Glomerular visceral epithelial cell (primary cell): ENCODE data around the gene AFAP1.

Source experiments
- DNase-seq: peaks from one replicate; pipeline ENCODE4 v3.0.0-alpha.2; 2016; ENCODE audit errors: extremely low spot score

Gene AFAP1

DNA sequence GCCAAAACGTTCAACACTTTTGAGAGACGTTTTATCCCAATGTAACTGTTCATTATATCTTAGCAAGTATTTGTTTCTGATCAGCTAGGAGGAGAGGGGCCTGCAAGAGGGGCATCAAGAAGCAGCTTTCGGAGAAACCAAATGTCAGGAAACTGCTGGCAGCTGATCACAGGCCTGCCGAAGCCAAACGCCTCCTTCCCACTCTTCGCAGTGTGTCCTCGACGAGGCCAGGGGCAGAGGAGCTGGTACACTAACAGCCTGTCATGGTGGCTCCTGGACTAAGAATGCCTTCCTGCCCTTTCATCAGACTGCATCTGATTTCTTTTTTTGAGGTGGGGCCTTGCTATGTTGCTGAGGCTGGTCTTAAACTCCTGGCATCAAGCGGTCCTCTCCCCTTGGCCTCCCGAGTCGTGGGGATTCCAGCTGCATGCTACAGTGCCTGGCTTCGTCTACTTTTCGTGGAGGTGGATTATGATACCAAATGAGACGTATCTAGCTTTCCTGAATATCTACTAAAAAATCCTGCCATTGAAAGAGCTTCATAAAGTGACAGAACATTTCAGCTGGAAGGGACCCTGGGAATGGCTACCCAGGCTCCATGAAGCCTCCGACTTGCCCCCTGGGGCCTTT is 134.8 kb downstream of the AFAP1 start:
- no peak for DNase-seq

DNA sequence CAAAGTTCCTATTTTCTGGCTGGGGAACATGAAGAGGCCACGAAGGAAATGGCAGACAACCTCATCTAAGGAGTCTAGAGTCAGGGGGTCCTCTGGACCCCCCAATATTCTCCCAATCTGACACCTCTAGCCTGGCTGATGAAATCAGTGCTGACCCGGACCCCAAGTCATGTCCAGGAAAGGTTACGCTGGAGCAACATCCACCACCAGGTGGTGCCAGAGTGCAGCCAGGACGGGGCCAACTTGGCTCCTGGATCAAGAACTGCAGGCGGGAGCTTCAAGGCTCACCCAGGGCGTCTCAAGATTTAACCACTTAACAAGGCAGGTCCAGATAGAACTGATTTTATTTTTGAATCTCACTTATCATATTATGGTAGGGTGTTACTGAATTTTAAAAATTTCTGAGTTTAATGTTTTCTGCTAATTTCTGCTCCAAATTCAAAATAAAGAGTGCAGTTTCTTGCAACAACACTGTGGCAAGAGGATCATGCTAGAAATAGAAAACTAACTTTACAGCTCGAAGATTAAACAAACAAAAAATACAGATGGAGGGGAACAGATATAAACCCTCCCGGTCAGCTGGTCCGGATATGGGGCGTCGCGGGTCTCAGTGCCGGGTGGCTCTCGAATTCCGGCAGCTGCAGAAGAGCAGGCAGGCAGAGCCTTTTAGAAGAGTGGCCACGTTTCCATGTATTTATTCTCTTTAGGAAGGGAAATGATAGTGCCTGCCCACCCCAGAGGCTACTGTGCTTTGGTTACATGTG is 135.5 kb downstream of the AFAP1 start:
- DNase-seq: peak; percentile 84

DNA sequence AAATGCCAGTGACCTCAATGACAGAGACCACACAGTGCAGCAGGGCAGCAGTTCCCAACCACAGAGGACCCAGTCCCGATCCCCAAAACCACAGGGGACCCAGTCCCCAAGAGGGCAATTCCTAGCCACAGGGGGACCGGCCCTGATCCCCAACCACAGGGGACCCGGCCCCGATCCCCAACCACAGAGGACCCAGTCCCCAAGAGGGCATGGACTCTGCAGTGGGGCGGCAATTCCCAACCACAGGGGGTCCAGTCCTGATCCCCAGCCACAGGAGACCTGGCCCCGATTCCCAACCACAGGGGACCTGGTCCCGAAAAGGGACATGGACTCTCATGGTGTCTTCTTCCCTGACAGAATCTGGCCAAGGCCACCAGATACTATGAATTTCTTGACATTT is 136.3 kb downstream of the AFAP1 start:
- DNase-seq: no peak

DNA sequence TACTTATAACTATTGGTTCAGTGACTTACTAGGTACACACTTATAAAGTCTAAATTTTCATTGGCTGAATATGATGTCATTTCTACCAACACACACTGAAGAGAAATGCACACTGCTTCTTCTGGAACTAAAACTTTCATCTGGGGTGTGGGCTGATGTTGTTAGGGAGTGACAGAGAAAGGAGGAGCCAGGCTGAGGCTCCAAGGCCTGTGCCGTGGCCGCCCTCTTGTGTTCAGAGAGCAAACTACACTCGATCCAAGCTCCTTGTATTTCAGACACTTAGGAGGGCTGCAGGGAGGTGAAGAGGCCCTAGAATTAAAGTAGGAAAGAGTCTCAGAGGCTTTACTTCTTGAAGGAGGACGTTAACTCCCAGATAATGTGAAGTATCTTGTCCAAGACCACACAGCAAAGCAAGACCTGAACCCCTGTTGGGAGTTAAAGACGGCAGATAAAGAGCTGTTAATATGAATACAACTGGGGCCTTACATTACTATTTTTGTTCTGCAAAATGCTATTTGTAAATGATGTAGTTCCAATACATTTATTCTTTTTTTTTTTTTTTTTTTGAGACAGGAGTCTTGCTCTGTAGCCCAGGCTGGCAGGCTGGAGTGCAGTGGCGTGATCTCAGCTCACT is 137.5 kb downstream of the AFAP1 start:
- DNase-seq: peak; percentile 83

DNA sequence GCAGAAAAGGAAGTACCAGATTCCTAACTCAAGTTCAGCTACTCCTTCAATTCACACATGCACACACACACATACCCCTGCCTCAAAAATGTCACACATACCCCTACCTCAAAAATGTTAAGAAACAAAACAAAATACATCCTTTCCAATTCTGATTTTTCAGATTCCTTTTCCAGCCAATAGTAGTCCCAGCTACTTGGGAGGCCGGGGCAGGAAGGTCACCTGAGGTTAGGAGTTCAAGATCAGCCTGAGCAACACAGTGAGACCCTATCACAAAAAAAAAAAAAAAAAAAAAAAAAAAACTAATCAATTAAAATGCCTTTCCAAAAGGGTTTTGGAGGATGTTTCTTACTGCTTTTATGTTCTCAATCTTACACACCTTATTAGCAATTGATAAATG is 138.0 kb downstream of the AFAP1 start:
- DNase-seq: no peak

DNA sequence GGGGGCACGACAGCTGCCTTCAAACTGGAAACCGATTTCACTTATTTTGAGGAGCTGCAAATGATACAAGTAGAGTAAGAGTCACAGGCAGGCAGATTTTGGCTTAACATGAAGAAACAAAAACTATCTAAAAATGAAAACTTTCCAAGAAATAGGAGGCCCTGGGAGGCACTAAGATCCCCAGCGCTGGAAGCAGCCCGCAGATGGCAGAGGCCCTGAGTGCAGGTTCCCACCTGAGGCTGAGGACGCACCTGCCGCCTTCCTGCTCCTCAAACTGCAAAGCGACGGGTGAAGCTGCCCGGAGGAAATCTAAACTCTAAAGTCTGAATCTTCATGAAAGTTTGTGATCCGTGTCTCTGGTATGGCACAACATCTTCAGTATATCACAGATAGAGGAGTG is 138.7 kb downstream of the AFAP1 start:
- no peak for DNase-seq

DNA sequence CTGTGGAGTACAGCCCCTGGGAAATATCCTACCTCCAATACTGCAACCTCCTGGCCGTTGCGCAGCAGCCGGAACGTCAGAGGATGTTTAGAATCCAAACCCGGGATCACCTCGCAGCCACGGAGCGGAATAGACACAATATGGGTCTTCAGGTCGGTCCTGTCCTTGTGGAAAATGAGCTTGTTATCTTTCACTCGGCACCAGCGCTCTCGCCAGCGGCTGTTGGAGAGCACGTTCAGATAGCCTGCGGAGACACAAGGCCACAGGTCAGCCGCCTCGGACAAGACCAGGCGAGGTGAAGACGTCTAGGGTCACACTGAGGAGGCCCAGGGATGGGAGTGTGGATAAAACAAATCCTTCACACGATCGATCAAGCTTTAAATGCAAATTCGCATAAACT is 139.3 kb downstream of the AFAP1 start:
- DNase-seq: no peak

DNA sequence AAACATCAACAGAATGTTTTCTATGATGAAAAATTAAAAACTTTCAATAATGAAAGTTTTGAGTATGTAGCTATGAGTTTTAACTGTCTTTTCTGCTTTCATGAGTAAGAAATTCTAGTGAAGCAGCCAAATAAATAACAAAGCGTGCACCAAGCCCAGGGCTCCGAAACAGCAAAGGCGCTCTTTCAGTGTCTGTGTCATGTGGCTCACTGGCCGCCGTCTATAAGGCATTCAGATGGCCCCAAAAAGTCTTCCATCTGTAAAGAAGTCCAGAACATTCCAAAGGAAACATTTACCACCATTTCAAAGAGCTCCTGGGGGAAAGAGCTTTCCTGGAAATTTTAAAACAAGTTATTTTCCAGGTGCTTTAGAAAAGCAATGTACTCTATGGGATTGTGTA is 139.9 kb downstream of the AFAP1 start:
- DNase-seq: no peak

DNA sequence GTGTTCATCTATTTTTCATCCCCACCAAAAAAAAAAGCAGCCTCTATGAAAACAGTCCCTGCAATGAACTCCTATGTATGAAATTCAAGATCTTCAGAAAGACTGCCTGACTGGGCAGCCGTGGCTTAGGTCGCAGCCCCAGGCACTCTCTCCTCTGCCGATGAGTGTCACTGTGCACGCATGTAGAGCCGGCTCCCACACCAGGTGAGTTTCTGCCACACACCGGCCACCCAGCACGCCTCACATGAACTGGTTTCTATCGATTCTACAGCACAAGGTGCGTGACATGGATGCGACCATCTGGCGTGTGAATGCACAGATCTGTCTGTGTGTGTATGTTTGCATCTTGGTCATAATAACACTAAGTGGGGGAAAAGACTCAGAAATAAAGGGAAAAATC is 140.4 kb downstream of the AFAP1 start:
- DNase-seq: no peak

DNA sequence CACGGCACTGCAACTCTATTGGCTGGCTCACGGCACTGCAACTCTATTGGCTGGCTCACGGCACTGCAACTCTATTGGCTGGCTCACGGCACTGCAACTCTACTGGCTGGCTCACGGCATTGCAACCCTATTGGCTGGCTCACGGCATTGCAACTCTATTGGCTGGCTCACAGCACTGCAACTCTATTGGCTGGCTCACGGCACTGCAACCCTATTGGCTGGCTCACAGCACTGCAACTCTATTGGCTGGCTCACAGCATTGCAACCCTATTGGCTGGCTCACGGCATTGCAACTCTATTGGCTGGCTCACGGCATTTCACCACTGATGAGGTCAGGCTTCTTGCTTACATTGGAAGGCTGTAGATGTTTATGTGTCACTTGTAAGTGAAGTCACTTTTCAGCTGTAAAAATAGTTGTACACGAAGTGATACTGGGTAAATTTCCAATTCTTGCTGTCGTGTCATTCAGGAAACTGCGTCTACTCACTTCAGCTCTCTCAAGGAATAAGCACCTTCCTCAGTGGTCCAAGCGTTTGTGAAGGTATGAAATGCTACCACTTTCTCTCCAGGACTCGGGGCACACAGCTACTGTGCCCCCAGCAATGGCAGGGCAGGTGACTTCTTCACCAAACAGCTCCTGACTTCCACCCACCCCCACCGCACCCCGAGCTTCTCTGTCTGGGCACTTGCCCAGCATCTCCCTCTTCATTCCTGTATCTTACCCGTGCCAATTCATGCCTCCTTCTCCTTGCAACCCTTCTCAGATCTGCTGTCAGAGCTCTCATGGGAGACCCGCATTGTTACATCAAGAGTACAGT is 141.3 kb downstream of the AFAP1 start:
- no peak for DNase-seq

DNA sequence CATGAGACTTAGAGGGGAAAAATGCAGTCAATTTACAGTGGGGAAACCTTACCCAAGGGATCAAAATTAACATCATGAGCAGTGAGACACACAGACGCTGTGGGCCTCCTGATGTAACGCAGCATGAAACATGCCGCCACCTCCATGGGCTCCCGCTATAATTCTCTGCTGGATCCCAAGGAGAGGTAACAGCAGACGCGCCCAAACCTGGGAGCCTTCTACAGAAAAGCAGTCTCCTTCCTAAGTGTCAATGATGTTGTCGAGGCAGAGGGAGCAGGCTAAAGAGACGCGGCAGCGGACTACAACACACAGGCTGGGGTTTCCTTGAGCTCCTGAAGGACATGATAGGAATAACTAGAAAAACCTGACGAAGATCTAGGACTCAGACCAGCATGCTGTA is 142.3 kb downstream of the AFAP1 start:
- DNase-seq: no peak

DNA sequence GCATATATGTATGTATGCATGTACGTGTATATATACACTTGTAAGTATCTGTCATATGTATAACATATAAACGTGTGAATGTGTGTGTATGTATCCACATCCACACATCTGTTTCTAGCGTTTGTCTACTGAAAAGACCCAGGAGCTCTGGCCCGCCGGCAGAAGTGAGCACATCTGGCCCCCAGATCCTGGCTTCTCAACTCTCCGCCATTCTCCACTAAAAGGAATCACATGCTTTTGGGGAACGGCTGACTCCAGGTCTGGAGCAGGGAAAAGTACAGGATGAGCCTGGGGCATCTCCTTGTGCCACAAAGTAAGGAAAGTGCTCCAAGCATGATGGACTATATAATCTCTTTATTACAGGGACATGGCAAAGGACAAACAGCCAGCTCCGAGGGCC is 143.7 kb downstream of the AFAP1 start:
- no peak for DNase-seq

DNA sequence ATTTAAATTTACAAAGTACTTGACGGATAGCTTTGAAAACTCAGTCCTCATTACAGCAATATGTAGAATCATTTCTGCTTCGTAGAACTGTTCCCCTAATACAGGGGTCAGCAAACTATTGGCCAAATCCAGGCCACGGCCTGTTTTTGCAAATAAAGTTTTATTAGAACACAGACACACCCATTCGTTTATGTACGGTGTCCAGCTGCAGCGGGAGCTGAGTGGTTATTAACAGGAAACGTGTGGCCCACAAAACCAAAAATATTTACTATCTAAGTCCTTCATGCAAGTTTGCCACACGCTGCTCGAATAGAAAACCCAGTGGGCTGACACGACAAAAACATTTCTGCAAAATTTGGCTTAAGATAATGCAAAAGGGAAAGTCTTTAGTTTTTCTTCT is 146.5 kb downstream of the AFAP1 start:
- no peak for DNase-seq

DNA sequence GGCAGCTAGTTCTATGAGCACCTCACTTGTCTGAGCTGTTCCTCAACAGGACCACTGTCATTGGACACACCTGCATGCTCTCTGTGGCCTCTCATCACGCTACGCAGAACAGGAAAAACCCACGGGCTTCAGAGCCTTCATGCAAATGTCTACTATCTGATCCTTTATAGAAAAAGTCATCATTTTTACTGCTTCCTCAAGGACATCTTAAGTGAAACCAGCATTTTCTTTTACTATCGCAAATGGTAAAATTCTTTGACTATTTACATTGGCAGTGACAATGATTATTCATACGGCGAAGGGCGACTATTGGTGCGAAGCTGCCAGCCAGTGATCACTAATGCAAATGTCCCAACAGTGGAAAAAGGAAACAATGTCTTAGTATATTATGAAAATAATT is 147.0 kb downstream of the AFAP1 start:
- DNase-seq: no peak

DNA sequence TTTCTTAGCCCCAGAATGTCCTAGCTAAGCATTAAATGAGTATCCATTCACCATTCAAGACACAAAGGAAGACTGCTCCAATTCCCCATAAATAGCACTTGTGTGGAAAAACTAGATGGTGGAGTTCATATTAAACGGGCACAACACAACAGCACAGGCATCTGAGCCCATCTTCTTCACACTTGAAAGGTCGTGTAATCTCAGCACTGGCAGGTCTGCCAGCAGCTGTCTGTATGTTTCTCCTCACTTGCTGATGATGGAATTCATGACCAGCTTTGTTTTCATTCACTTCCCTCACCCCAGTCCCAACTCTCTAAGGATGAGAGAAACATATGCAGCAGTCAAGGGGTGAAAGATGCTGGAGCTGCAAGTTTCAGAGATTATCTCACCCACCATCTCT is 148.7 kb downstream of the AFAP1 start:
- DNase-seq: no peak

DNA sequence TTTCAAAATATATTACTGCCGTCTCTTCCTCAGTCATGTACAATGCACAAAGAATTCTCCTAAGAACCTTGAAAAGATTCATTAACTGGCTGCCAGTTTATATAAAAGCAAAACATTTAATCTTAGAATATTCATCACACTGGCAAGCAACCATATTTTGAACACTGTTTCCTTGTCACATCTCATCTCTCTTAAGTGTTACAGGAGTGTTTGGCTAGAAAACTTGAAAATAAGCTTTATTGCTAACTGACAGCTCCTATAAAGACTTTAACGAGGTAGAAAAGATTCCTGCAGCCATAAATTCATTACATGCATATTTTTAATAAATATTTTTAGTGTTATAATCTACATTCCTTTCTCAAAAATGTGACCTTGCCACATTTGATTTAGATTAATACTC is 149.6 kb downstream of the AFAP1 start:
- no peak for DNase-seq

DNA sequence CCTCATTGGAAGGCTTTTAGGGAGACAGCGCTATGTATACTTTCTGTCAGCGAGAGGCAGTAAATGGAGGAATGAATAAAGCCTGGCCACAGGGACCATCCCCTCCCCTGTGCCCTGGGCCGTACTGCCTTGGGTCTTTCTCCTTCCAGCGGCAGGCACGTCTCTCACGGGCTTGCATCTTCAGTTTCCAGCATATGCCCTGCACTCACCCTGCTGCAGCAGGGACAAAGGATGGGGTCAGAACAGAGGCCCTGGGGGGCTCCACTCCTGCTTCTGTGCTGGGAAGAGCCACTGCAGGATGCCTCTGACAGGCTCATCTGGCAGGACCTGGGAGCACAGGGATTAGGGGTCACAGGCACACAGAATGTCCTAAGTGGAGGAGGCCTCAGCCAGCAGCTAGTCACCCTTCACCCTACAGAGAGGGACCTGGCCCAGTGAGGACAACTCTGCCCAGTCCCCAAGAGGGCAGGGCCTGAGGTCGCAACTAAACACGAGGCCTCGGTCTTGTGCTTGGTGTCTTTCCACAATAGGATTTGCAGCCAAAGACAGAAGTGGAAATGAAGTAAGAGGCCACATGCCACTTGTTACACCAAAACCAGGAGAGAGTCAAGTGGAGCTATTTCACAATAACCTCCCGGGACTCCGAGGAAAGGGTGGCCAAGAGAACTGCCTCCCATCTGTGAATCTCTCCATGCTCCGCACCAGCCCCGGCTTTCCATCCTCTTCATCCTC is 150.8 kb downstream of the AFAP1 start:
- DNase-seq: no peak

DNA sequence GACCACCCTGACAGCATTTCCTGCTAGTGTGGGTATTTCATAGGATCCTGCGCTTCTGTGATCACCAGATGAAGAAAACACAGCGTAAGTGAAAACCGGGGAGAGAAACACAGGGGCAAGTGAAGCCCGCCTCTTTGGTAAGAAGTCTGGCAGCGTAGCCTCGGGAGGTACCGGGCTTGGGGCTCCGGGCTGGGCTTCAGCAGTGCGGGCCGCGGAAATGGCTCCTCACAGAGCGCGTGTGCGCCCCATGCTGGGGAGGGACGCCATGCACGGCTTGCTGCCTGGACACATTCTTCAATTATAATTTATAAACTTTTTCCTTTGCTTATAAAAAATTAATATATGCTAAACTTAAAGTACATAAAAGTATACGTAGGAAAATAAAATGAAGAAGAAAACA is 151.5 kb downstream of the AFAP1 start:
- DNase-seq: no peak

DNA sequence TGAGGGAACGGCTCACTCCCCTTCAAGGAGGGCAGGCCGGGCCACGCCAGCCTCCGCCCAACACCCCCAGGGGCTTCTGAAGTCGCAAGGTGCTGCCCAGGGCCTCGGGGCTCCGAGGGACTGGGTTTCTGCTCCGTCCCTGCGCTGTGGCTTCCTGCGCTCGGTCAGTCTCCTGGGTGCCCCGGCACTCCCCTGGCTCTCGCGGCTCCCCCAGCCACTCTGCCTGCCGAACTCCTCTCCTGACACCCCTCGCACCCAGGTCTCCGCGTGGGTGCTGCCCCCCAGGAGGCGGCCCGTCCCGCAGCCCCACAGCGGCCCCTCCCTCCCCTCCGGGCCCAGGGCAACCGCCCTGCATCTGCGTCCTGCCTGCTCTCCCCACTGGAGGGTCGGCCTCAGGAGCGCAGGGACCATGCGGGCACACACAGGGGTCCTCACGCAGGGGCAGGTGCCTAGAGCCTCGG is 151.9 kb downstream of the AFAP1 start:
- no peak for DNase-seq

DNA sequence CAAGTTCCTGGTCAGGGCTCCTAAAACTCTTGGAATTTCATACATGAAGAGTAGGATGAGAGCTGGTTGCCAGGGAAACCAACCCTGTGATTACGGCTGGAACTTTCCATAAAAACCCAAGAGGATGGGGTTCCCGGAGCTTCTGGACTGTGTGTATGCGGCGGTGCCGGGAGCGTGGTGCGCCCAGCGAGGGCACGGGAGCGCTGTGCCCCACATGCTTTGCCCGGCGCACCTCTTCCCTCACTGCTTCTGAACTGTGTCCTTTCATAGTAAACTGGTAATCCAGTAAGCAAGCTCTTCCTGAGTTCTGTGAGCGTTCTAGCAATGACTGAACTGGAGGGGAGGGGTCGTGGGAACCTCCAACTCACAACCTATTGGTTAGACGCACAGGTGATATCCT is 152.6 kb downstream of the AFAP1 start:
- DNase-seq: no peak

DNA sequence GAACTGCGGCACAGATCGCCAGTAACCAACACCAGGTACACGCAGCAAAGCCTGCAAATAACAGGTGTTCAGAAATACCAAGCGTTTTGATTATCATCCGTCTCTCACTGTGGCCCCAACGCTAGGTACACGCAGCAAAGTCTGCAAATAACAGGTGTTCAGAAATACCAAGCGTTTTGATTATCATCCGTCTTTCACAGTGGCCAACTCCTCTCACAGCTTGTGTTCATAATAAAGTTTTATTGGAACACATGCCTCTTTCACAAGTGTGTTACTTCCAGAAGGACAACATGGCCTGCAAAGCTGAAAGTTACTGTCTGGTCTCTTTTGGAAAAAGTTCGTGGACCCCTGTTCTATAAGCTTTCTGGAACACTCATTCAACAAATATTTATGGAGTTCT is 153.1 kb downstream of the AFAP1 start:
- no peak for DNase-seq

DNA sequence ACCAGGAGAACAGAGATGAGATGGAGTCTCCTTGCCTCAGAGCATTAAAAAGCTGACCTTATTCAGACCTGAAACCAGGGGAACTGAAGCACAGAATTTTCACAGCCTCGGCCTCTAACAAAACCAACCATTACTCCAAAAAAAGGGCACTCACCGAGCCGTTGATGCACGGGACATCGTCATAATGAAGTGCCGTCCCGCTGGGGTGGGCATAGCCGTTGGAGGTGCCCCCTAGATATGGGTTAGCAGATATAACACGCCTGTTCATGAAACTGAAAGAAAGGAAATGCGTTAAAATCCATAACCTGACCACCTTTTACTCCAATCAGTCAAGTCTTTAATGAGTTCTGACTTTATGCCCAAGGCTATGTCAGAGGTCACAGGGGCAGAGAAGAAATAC is 153.6 kb downstream of the AFAP1 start:
- DNase-seq: no peak
